Loucy (cell line): ENCODE results near the gene SNX24.

ENCODE experiments used
- H2AFZ ChIP-seq: fragments of 200-600 bp; sonication (generic); 2 replicates; pipeline ENCODE4 v1.6.0; 2016; ENCODE audit warnings: antibody characterized with exemption, mild to moderate bottlenecking, low read length, moderate library complexity
- H3F3A ChIP-seq: fragments of 200-600 bp; 2 replicates; pipeline ENCODE4 v1.6.0; 2016; ENCODE audit warnings: antibody characterized with exemption, low read depth, mild to moderate bottlenecking
- H3K27me3 ChIP-seq: fragments of 200-600 bp; sonication (generic); 2 replicates; pipeline ENCODE4 v1.6.1; 2014; ENCODE audit warnings: low read length, mild to moderate bottlenecking; ENCODE audit not compliant: insufficient read depth, poor library complexity, severe bottlenecking
- H3K36me3 ChIP-seq: fragments of 200-600 bp; sonication (generic); 2 replicates; pipeline ENCODE4 v1.6.1; 2016; ENCODE audit warnings: low read length; ENCODE audit not compliant: insufficient read depth
- H3K4me1 ChIP-seq: fragments of 200-600 bp; sonication (generic); 2 replicates; pipeline ENCODE4 v1.5.1; 2014; ENCODE audit warnings: low read length, mild to moderate bottlenecking; ENCODE audit not compliant: insufficient read depth, poor library complexity, severe bottlenecking
- H3K4me2 ChIP-seq: fragments of 200-600 bp; sonication (generic); 2 replicates; pipeline ENCODE4 v1.6.0; 2014; ENCODE audit warnings: antibody characterized with exemption, low read length, low read depth, mild to moderate bottlenecking; ENCODE audit not compliant: poor library complexity, severe bottlenecking
- H3K4me3 ChIP-seq: fragments of 200-600 bp; sonication (generic); 2 replicates; pipeline ENCODE4 v1.5.1; 2014; ENCODE audit warnings: low read length, mild to moderate bottlenecking, mixed read lengths; ENCODE audit not compliant: poor library complexity, severe bottlenecking
- H3K79me2 ChIP-seq: fragments of 200-600 bp; sonication (generic); 2 replicates; pipeline ENCODE4 v1.6.1; 2014; ENCODE audit warnings: low read length; ENCODE audit not compliant: insufficient read depth
- H3K9ac ChIP-seq: fragments of 200-600 bp; sonication (generic); 2 replicates; pipeline ENCODE4 v1.6.0; 2014; ENCODE audit warnings: mild to moderate bottlenecking, low read depth, low read length, moderate library complexity; ENCODE audit not compliant: poor library complexity, severe bottlenecking
- H3K9me2 ChIP-seq: fragments of 200-600 bp; sonication (generic); replicated peaks from 2 replicates; pipeline ENCODE4 v1.6.1; 2016; ENCODE audit warnings: low read depth, low read length, mixed read lengths
- H3K9me3 ChIP-seq: fragments of 200-600 bp; sonication (generic); 2 replicates; pipeline ENCODE4 v1.6.1; 2014; ENCODE audit warnings: mild to moderate bottlenecking, antibody characterized with exemption, low read length, low read depth; ENCODE audit not compliant: insufficient read depth
- H4K20me1 ChIP-seq: fragments of 200-600 bp; sonication (generic); 2 replicates; pipeline ENCODE4 v1.6.0; 2014; ENCODE audit warnings: antibody characterized with exemption, low read length, mild to moderate bottlenecking; ENCODE audit not compliant: insufficient read depth, poor library complexity, severe bottlenecking
- CTCF ChIP-seq: fragments of 200-600 bp; sonication (generic); conservative IDR thresholded peaks from 2 replicates; pipeline ENCODE4 v1.5.1; 2014; ENCODE audit warnings: mild to moderate bottlenecking, antibody characterized with exemption, low read length
- EZH2phosphoT487 ChIP-seq: fragments of 200-600 bp; IDR thresholded peaks from 2 replicates; pipeline ENCODE4 v1.6.1; 2018; ENCODE audit warnings: antibody characterized with exemption, mild to moderate bottlenecking, moderate library complexity, borderline replicate concordance

The SNX24 gene

GRCh38 chr5:122944051-122944450, 98.6 kb downstream of the SNX24 start:
- no peaks in the 10 kb centered on the region for H3K9me3 ChIP-seq
- no peaks in the 10 kb centered on the region for H3K27me3 ChIP-seq
- H2AFZ ChIP-seq: no peak overlapping the region
- no peaks in the 10 kb centered on the region for H4K20me1 ChIP-seq
- H3K9me2 ChIP-seq: no peaks in the 10 kb centered on the region
- no peaks in the 10 kb centered on the region for H3K79me2 ChIP-seq
- H3K4me1 ChIP-seq: peaks cover 9% of the 10 kb centered on the region
- no peak overlapping the region for H3K9ac ChIP-seq
- H3K36me3 ChIP-seq: no peaks in the 10 kb centered on the region
- H3K4me2 ChIP-seq: no peak overlapping the region
- H3K4me3 ChIP-seq: no peak overlapping the region
- TF ChIP-seq CTCF (no peak), EZH2phosphoT487 (no peak)
- H3F3A ChIP-seq: no peaks in the 10 kb centered on the region

- no peak for TF ChIP-seq EZH2phosphoT487
Observed at GRCh38 chr5:122947372-122947771, 102.0 kb downstream of the SNX24 start.

GRCh38 chr5:122947772-122948171, 102.4 kb downstream of the SNX24 start:
- H3K9me2 ChIP-seq: no peaks in the 10 kb centered on the region
- no peak overlapping the region for H3K4me2 ChIP-seq
- no peak overlapping the region for H2AFZ ChIP-seq
- no peak overlapping the region for H3K4me3 ChIP-seq
- no peaks in the 10 kb centered on the region for H3K9me3 ChIP-seq
- no peaks in the 10 kb centered on the region for H3K79me2 ChIP-seq
- no peak for TF ChIP-seq CTCF
- no peak for TF ChIP-seq EZH2phosphoT487
- H3K27me3 ChIP-seq: no peaks in the 10 kb centered on the region
- H3K4me1 ChIP-seq: peaks cover 9% of the 10 kb centered on the region
- no peaks in the 10 kb centered on the region for H3F3A ChIP-seq
- H4K20me1 ChIP-seq: no peaks in the 10 kb centered on the region
- no peak overlapping the region for H3K9ac ChIP-seq
- no peaks in the 10 kb centered on the region for H3K36me3 ChIP-seq

More at GRCh38 chr5:122947372-122947771, 102.0 kb downstream of the SNX24 start:
- no peak overlapping the region for H3K4me3 ChIP-seq
- no peaks in the 10 kb centered on the region for H3K9me2 ChIP-seq
- H3K9ac ChIP-seq: no peak overlapping the region
- no peaks in the 10 kb centered on the region for H3K9me3 ChIP-seq
- H3K79me2 ChIP-seq: no peaks in the 10 kb centered on the region
- no peak overlapping the region for H3K4me2 ChIP-seq
- H3K36me3 ChIP-seq: no peaks in the 10 kb centered on the region
- no peak overlapping the region for H2AFZ ChIP-seq
- H3F3A ChIP-seq: no peaks in the 10 kb centered on the region
- no peaks in the 10 kb centered on the region for H3K27me3 ChIP-seq
- peaks cover 9% of the 10 kb centered on the region for H3K4me1 ChIP-seq
- H4K20me1 ChIP-seq: no peaks in the 10 kb centered on the region

- Histone ChIP-seq H3K4me3 (no peak overlapping the region), H3K4me1 (peaks cover 9% of the 10 kb centered on the region), H3K36me3 (no peaks in the 10 kb centered on the region), H2AFZ (no peak overlapping the region), H4K20me1 (no peaks in the 10 kb centered on the region), H3K9me2 (no peaks in the 10 kb centered on the region), H3K79me2 (no peaks in the 10 kb centered on the region), H3K9me3 (no peaks in the 10 kb centered on the region), H3K27me3 (no peaks in the 10 kb centered on the region), H3F3A (no peaks in the 10 kb centered on the region), H3K9ac (no peak overlapping the region), H3K4me2 (no peak overlapping the region)
- TF ChIP-seq CTCF: no peak
- no peak for TF ChIP-seq EZH2phosphoT487
Observed at GRCh38 chr5:122948319-122948718, 102.9 kb downstream of the SNX24 start.
